ENCODE data around the gene PRKAR1B.

Gene PRKAR1B

GRCh38 chr7:617614-618538 is 109.2 kb downstream of the PRKAR1B start:
- TF ChIP-seq ZBTB7A (IDR thresholded peaks at IDR 0.05; ENCODE audit: low read depth) (no peak), NFIC (IDR thresholded peaks at IDR 0.05) (no peak), EP300 (IDR thresholded peaks at IDR 0.05; ENCODE audit: borderline replicate concordance) (no peak), TAF1 (IDR thresholded peaks at IDR 0.05; ENCODE audit: low read depth) (no peak), CREB1 (IDR thresholded peaks at IDR 0.05; ENCODE audit: low read depth) (no peak), TEAD4 (IDR thresholded peaks at IDR 0.05) (no peak), FOXM1 (IDR thresholded peaks at IDR 0.05; ENCODE audit: borderline replicate concordance, low read depth) (no peak)
- TF ChIP-seq, protein P1, sequence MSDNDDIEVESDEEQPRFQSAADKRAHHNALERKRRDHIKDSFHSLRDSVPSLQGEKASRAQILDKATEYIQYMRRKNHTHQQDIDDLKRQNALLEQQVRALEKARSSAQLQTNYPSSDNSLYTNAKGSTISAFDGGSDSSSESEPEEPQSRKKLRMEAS (IDR thresholded peaks at IDR 0.05): no peak

DNA sequence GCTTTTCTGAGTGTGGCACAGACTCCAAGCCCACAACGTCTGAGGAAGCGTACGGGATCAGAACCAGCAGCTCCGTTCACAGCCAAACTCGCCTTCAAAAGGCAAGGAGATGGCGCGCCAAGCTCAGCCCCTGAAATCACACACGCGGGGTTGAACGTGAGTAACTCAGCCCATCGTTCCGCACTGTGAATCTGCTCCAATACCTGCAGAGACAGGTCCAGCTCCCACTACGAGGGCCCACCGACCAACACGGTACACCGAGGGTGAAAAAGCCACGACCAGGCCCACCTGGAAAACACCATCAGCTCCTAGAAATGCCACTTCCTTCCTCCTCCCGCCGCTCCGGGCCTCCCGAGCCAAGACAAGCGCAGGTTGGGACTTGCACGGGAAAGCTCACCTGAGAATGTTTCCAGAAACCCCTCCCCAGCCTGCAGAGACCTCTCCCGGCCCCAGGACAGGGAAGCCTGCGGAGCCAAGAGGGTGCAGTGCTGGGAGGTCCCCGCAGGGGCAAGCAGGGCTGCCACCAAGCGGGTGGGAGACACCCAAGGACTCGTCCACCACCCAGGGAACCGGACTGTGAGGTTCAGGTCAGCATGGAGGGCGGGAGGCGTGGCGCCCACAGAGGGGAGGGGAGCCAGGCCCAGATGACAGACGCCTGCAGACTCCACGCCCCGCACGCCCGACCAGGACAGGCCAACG is 113.5 kb downstream of the PRKAR1B start:
- TF ChIP-seq CEBPB (IDR thresholded peaks at IDR 0.05) (no peak), ZBTB7A (IDR thresholded peaks at IDR 0.05; ENCODE audit: low read depth) (no peak), TCF12 (IDR thresholded peaks at IDR 0.05; ENCODE audit: low read depth) (no peak), NFIC (IDR thresholded peaks at IDR 0.05) (no peak), EGR1 (IDR thresholded peaks at IDR 0.05) (no peak), TAF1 (IDR thresholded peaks at IDR 0.05; ENCODE audit: low read depth) (no peak), TEAD4 (IDR thresholded peaks at IDR 0.05) (no peak), FOXM1 (IDR thresholded peaks at IDR 0.05; ENCODE audit: borderline replicate concordance, low read depth) (no peak)
- TF ChIP-seq, protein P2, sequence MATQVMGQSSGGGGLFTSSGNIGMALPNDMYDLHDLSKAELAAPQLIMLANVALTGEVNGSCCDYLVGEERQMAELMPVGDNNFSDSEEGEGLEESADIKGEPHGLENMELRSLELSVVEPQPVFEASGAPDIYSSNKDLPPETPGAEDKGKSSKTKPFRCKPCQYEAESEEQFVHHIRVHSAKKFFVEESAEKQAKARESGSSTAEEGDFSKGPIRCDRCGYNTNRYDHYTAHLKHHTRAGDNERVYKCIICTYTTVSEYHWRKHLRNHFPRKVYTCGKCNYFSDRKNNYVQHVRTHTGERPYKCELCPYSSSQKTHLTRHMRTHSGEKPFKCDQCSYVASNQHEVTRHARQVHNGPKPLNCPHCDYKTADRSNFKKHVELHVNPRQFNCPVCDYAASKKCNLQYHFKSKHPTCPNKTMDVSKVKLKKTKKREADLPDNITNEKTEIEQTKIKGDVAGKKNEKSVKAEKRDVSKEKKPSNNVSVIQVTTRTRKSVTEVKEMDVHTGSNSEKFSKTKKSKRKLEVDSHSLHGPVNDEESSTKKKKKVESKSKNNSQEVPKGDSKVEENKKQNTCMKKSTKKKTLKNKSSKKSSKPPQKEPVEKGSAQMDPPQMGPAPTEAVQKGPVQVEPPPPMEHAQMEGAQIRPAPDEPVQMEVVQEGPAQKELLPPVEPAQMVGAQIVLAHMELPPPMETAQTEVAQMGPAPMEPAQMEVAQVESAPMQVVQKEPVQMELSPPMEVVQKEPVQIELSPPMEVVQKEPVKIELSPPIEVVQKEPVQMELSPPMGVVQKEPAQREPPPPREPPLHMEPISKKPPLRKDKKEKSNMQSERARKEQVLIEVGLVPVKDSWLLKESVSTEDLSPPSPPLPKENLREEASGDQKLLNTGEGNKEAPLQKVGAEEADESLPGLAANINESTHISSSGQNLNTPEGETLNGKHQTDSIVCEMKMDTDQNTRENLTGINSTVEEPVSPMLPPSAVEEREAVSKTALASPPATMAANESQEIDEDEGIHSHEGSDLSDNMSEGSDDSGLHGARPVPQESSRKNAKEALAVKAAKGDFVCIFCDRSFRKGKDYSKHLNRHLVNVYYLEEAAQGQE (IDR thresholded peaks at IDR 0.05; ENCODE audit: low read depth): no peak
- TF ChIP-seq, protein P3, sequence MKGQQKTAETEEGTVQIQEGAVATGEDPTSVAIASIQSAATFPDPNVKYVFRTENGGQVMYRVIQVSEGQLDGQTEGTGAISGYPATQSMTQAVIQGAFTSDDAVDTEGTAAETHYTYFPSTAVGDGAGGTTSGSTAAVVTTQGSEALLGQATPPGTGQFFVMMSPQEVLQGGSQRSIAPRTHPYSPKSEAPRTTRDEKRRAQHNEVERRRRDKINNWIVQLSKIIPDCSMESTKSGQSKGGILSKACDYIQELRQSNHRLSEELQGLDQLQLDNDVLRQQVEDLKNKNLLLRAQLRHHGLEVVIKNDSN (IDR thresholded peaks at IDR 0.05): no peak
- TF ChIP-seq, protein P1 (IDR thresholded peaks at IDR 0.05): no peak

DNA sequence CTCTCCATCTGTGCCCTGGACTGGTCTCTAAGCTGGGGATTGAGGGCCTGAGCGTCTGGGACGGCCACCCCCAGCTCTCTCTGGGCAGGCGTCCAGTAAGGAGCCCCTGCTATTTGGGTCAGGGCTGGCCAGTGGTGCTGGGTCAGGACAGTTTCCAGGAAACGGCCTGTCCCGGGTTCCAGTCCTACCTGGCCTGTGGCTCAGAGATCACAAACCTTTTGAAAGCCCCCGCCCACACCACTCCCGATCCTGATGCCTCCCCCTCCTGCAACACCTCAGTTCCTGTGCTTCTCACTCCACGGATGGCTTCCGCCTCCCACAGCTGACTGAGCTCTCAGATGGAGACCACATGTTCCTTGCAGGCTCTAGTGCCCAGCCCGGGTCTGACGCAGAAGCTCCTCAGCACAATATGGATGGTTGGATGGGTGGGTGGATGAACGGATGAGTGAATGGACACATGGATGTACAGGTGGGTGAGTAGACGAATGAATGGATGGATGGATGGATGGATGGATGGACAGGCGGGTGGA is 115.7 kb downstream of the PRKAR1B start:
- TF ChIP-seq RAD21 (IDR thresholded peaks at IDR 0.05; ENCODE audit: low read depth) (no peak), NFIC (IDR thresholded peaks at IDR 0.05) (no peak), FOXM1 (IDR thresholded peaks at IDR 0.05; ENCODE audit: borderline replicate concordance, low read depth) (no peak), EGR1 (IDR thresholded peaks at IDR 0.05) (no peak), TAF1 (IDR thresholded peaks at IDR 0.05; ENCODE audit: low read depth) (no peak), ZBTB7A (IDR thresholded peaks at IDR 0.05; ENCODE audit: low read depth) (no peak), CEBPB (IDR thresholded peaks at IDR 0.05) (no peak), CREB1 (IDR thresholded peaks at IDR 0.05; ENCODE audit: low read depth) (no peak), TEAD4 (IDR thresholded peaks at IDR 0.05) (no peak), TCF12 (IDR thresholded peaks at IDR 0.05; ENCODE audit: low read depth) (no peak), EP300 (IDR thresholded peaks at IDR 0.05; ENCODE audit: borderline replicate concordance) (no peak), YY1 (IDR thresholded peaks at IDR 0.05; ENCODE audit: low read depth) (no peak)
- TF ChIP-seq, protein P3 (IDR thresholded peaks at IDR 0.05): no peak
- TF ChIP-seq, protein P1 (IDR thresholded peaks at IDR 0.05): no peak
- TF ChIP-seq, protein P2 (IDR thresholded peaks at IDR 0.05; ENCODE audit: low read depth): no peak

GRCh38 chr7:610531-611280 is 116.4 kb downstream of the PRKAR1B start:
- TF ChIP-seq YY1 (IDR thresholded peaks at IDR 0.05; ENCODE audit: low read depth): no peak
- no peak for TF ChIP-seq EGR1 (IDR thresholded peaks at IDR 0.05)
- TF ChIP-seq TCF12 (IDR thresholded peaks at IDR 0.05; ENCODE audit: low read depth): no peak
- TF ChIP-seq CREB1 (IDR thresholded peaks at IDR 0.05; ENCODE audit: low read depth): no peak
- TF ChIP-seq, protein P3 (IDR thresholded peaks at IDR 0.05): no peak
- no peak for TF ChIP-seq TAF1 (IDR thresholded peaks at IDR 0.05; ENCODE audit: low read depth)
- TF ChIP-seq ZBTB7A (IDR thresholded peaks at IDR 0.05; ENCODE audit: low read depth): no peak
- TF ChIP-seq, protein P2 (IDR thresholded peaks at IDR 0.05; ENCODE audit: low read depth): no peak
- no peak for TF ChIP-seq NFIC (IDR thresholded peaks at IDR 0.05)
- TF ChIP-seq, protein P1 (IDR thresholded peaks at IDR 0.05): no peak
